Measurements from ENCODE around the gene NEURL3.

DNA sequence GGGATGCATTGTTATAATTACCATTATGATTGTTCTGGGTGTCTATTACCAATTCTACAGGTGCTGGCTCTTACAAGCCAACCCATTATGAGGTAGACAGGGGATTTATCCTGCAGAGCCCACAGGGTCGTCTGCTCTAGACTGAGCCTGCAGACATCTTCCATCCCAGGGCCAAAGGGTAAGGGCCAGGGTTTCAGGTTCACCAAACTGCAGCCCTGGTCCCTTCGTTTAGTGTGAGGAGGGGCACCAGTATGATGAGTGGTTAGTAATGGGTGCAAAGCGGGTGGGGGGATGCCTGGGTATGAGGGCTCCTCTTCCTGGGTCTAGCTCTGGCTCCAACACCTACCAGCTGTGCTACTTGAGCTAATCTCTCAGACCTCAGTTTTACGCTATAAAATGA, 30.2 kb upstream of the NEURL3 start:
- TF ChIP-seq, protein P1, sequence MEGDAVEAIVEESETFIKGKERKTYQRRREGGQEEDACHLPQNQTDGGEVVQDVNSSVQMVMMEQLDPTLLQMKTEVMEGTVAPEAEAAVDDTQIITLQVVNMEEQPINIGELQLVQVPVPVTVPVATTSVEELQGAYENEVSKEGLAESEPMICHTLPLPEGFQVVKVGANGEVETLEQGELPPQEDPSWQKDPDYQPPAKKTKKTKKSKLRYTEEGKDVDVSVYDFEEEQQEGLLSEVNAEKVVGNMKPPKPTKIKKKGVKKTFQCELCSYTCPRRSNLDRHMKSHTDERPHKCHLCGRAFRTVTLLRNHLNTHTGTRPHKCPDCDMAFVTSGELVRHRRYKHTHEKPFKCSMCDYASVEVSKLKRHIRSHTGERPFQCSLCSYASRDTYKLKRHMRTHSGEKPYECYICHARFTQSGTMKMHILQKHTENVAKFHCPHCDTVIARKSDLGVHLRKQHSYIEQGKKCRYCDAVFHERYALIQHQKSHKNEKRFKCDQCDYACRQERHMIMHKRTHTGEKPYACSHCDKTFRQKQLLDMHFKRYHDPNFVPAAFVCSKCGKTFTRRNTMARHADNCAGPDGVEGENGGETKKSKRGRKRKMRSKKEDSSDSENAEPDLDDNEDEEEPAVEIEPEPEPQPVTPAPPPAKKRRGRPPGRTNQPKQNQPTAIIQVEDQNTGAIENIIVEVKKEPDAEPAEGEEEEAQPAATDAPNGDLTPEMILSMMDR (IDR thresholded peaks at IDR 0.05): no peak
- TF ChIP-seq POLR2A (IDR thresholded peaks at IDR 0.05): no peak

Measured in gastroesophageal sphincter (tissue), 3 donors.